Bronchial smooth muscle cell (primary cell): ENCODE measurements around the gene EPN2. TPM values are rescaled to one million over a fixed set of nuclear protein-coding genes. Genes with fewer than 3 reads are reported as not detected.

Source experiments
- total RNA-seq: library from RNA; depleted of rRNA; stranded (reverse); fragments of >200 nt; gene quantifications from 2 replicates; pipeline ENCODE4 v1.2.1, GENCODE V29; 2014

EPN2 gene
- 18.8 and 23.9 TPM in 2 replicates for total RNA-seq

GRCh38 chr17:19237139-19237388, at the start of gene EPN2:
TSS of gene EPN2 (plus strand) at chr17:19237366. CDS start at chr17:19283120, 45,754 bp downstream.

GRCh38 chr17:19362277-19363113, 125.3 kb downstream of the EPN2 start, which contains the start of gene B9D1:
TSS of gene B9D1 (minus strand) at chr17:19362723. CDS start at chr17:19362569, 154 bp downstream.

GRCh38 chr17:19378416-19379360, 141.5 kb downstream of the EPN2 start, which contains the start of gene MAPK7:
TSS of gene MAPK7 (plus strand) at chr17:19378498. CDS start at chr17:19378901, 403 bp downstream.

Other genes starting within 250 kb of the EPN2 start
- gene FAM83G, start 232.6 kb upstream of the EPN2 start, total RNA-seq = 4.6 and 6.9 TPM in 2 replicates
- gene GRAP, start 190.4 kb upstream of the EPN2 start, total RNA-seq = under 0.01 and 0.34 TPM in 2 replicates
- 0.16 TPM in 1 of 2 replicates, not detected in the other for gene GRAPL, start 109.8 kb upstream of the EPN2 start, total RNA-seq
- gene B9D1, start 125.4 kb downstream of the EPN2 start, total RNA-seq = 30.5 and 44.1 TPM in 2 replicates
- gene MAPK7, start 141.1 kb downstream of the EPN2 start, total RNA-seq = 10.4 and 17.4 TPM in 2 replicates
- 47.1 and 105 TPM in 2 replicates for gene MFAP4, start 149.8 kb downstream of the EPN2 start, total RNA-seq
- 0.34 and 1.4 TPM in 2 replicates for gene RNF112, start 173.9 kb downstream of the EPN2 start, total RNA-seq